Measurements from ENCODE around the gene BDKRB2.

BDKRB2 gene

GRCh38 chr14:96204151-96205058 is at the start of gene BDKRB2:
Gene BDKRB2 (plus strand): TSS chr14:96204839. CDS start chr14:96237108, 32,269 bp downstream.
- TF ChIP-seq EZH2 (IDR thresholded peaks at IDR 0.05; ENCODE audit: borderline replicate concordance, low read length) = no peak
- TF ChIP-seq, protein P1, sequence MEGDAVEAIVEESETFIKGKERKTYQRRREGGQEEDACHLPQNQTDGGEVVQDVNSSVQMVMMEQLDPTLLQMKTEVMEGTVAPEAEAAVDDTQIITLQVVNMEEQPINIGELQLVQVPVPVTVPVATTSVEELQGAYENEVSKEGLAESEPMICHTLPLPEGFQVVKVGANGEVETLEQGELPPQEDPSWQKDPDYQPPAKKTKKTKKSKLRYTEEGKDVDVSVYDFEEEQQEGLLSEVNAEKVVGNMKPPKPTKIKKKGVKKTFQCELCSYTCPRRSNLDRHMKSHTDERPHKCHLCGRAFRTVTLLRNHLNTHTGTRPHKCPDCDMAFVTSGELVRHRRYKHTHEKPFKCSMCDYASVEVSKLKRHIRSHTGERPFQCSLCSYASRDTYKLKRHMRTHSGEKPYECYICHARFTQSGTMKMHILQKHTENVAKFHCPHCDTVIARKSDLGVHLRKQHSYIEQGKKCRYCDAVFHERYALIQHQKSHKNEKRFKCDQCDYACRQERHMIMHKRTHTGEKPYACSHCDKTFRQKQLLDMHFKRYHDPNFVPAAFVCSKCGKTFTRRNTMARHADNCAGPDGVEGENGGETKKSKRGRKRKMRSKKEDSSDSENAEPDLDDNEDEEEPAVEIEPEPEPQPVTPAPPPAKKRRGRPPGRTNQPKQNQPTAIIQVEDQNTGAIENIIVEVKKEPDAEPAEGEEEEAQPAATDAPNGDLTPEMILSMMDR (IDR thresholded peaks at IDR 0.05; ENCODE audit: low read length) = no peak
- Histone ChIP-seq H3K27me3 (ENCODE audit: insufficient read depth, low read length) (no peaks in the 10 kb centered on the region), H3K27ac (ENCODE audit: low read depth, low read length, poor library complexity, severe bottlenecking) (no peak within 1 kb of the TSS), H3K9me3 (ENCODE audit: low read length) (no peaks in the 10 kb centered on the region), H3K9ac (ENCODE audit: low read length) (no peak within 1 kb of the TSS), H3K4me1 (ENCODE audit: insufficient read depth, low read length, severe bottlenecking) (peaks cover 7% of the 10 kb centered on the region), H3F3A (ENCODE audit: insufficient read depth, low read length) (no peaks in the 10 kb centered on the region), H2AFZ (ENCODE audit: low read length) (no peak within 1 kb of the TSS), H3K9me2 (ENCODE audit: low read depth, low read length) (no peaks in the 10 kb centered on the region), H3K79me2 (ENCODE audit: insufficient read depth, low read length) (no peaks in the 10 kb centered on the region), H4K20me1 (ENCODE audit: insufficient read depth, low read length) (no peaks in the 10 kb centered on the region), H3K4me3 (ENCODE audit: low read depth, low read length, poor library complexity, severe bottlenecking) (no peak within 1 kb of the TSS), H3K4me2 (ENCODE audit: low read length) (no peak within 1 kb of the TSS; the same call in 1 of the 2 replicates), H3K36me3 (ENCODE audit: insufficient read depth, low read length) (no peaks in the 10 kb centered on the region)

- Histone ChIP-seq H3K79me2 (ENCODE audit: insufficient read depth, low read length) (no peaks in the 10 kb centered on the region), H3K4me3 (ENCODE audit: low read depth, low read length, poor library complexity, severe bottlenecking) (no peak overlapping the region), H3K9ac (ENCODE audit: low read length) (no peak overlapping the region), H3K4me1 (ENCODE audit: insufficient read depth, low read length, severe bottlenecking) (no peaks in the 10 kb centered on the region), H3K27me3 (ENCODE audit: insufficient read depth, low read length) (no peaks in the 10 kb centered on the region), H2AFZ (ENCODE audit: low read length) (no peak overlapping the region), H3K9me2 (ENCODE audit: low read depth, low read length) (no peaks in the 10 kb centered on the region), H4K20me1 (ENCODE audit: insufficient read depth, low read length) (no peaks in the 10 kb centered on the region), H3K36me3 (ENCODE audit: insufficient read depth, low read length) (no peaks in the 10 kb centered on the region), H3K27ac (ENCODE audit: low read depth, low read length, poor library complexity, severe bottlenecking) (no peak overlapping the region), H3K9me3 (ENCODE audit: low read length) (no peaks in the 10 kb centered on the region), H3K4me2 (ENCODE audit: low read length) (no peak overlapping the region), H3F3A (ENCODE audit: insufficient read depth, low read length) (no peaks in the 10 kb centered on the region)
- TF ChIP-seq, protein P1 (IDR thresholded peaks at IDR 0.05; ENCODE audit: low read length) = no peak
- TF ChIP-seq EZH2 (IDR thresholded peaks at IDR 0.05; ENCODE audit: borderline replicate concordance, low read length) = no peak
Observed at GRCh38 chr14:96154900-96155299, 49.7 kb upstream of the BDKRB2 start.

DNA sequence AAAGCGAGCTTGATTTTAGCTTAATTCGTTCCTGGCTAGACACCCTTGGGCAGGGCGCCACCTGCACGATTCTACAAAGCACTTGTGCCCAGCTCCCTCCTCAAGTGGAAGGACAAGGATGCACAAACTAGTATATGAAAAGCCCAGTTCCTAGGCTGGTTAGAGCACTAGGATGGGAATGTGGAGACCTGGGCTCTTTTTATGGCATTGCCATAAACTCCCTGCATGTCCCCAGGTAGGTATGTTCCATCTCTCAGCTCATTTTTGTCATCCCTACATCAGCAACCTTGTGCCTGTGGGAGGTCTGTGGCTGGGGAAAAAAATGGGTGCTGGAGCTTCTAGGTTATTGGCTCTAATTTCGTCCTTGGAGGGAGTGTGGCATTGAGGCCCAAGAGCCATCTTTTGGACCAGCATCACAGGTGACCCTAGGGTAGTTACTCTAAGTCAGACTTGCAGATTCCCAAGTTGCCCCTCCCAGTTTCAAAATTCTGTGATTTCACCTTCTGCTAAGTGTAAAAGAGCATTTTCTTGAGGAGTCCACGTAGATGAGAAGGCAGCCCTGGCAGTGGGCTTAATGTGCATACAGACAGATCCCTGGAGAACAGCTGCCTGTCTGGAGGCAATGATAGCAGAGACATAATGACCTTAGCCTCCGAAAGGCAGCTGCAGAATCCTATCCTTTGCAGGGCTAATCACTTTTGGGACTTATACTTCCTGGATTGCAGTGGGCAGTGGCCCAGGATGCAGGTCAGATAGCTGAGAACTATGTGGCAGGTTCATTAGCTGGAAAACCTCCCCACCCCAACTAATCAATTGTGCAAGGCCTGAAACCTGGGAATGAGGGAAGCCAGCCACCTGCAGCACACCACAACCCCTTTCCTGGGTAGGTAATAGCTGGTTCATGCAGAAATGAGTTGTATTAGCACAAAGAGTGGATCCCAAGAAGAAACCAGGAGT is 47.6 kb upstream of the BDKRB2 start:
- Histone ChIP-seq H3K4me3 (ENCODE audit: low read depth, low read length, poor library complexity, severe bottlenecking) (no peak overlapping the region), H3K79me2 (ENCODE audit: insufficient read depth, low read length) (no peaks in the 10 kb centered on the region), H3K36me3 (ENCODE audit: insufficient read depth, low read length) (no peaks in the 10 kb centered on the region), H3K27ac (ENCODE audit: low read depth, low read length, poor library complexity, severe bottlenecking) (no peak overlapping the region), H3K9me3 (ENCODE audit: low read length) (no peaks in the 10 kb centered on the region), H3K4me1 (ENCODE audit: insufficient read depth, low read length, severe bottlenecking) (no peaks in the 10 kb centered on the region), H3F3A (ENCODE audit: insufficient read depth, low read length) (no peaks in the 10 kb centered on the region), H2AFZ (ENCODE audit: low read length) (no peak overlapping the region), H3K9ac (ENCODE audit: low read length) (no peak overlapping the region), H4K20me1 (ENCODE audit: insufficient read depth, low read length) (no peaks in the 10 kb centered on the region), H3K27me3 (ENCODE audit: insufficient read depth, low read length) (no peaks in the 10 kb centered on the region; the same call in 1 of the 2 replicates), H3K4me2 (ENCODE audit: low read length) (no peak overlapping the region), H3K9me2 (ENCODE audit: low read depth, low read length) (no peaks in the 10 kb centered on the region)
- TF ChIP-seq, protein P1 (IDR thresholded peaks at IDR 0.05; ENCODE audit: low read length) = no peak
- no peak for TF ChIP-seq EZH2 (IDR thresholded peaks at IDR 0.05; ENCODE audit: borderline replicate concordance, low read length)

All from OCI-LY1 (cell line).